ENCODE results near the gene KRTAP10-6. TPM values are rescaled to one million over a fixed set of nuclear protein-coding genes. Genes with fewer than 3 reads are reported as not detected.

Gene KRTAP10-6
- total RNA-seq, 1 experiment from 2014 or later = 0.39 TPM

- intact Hi-C loops (cut with micrococcal nuclease; ENCODE audit: unreplicated experiment) = no loop called here
- no peaks in the 10 kb centered on the region for H3K27me3 ChIP-seq (replicated peaks; ENCODE audit: insufficient read depth, low read depth, low read length, poor library complexity)
- ChIA-PET CTCF (no interaction called here), POLR2A (ENCODE audit: low non-redundant PET) (no interaction called here)
- no peak overlapping the region for H3K4me3 ChIP-seq (ENCODE audit: low read depth, low read length, poor library complexity, severe bottlenecking)
- H3K36me3 ChIP-seq (ENCODE audit: insufficient read depth, low read length, poor library complexity, severe bottlenecking) = no peaks in the 10 kb centered on the region
- TF ChIP-seq EZH2 (IDR thresholded peaks at IDR 0.05; ENCODE audit: borderline replicate concordance, low read depth, low read length, poor library complexity, severe bottlenecking) (no peak), CTCF (conservative IDR thresholded peaks at IDR 0.05; ENCODE audit: low read depth, low read length) (no peak)
- H3K9me3 ChIP-seq (ENCODE audit: low read depth, low read length, poor library complexity, severe bottlenecking) = no peaks in the 10 kb centered on the region
- no peaks in the 10 kb centered on the region for H3K4me1 ChIP-seq (ENCODE audit: insufficient read depth, low read length, poor library complexity, severe bottlenecking)
- no peak for DNase-seq (ENCODE audit: low spot score)
- no TSS peak for BruUV-seq (replicated peaks)
- H3K27ac ChIP-seq (ENCODE audit: low read depth, low read length, poor library complexity, severe bottlenecking) = no peak overlapping the region
Measured at GRCh38 chr21:44572959-44573583, 19.2 kb downstream of the KRTAP10-6 start.

GRCh38 chr21:44571844-44572782, 20.2 kb downstream of the KRTAP10-6 start:
- Histone ChIP-seq H3K27me3 (replicated peaks; ENCODE audit: insufficient read depth, low read depth, low read length, poor library complexity) (no peaks in the 10 kb centered on the region), H3K9me3 (ENCODE audit: low read depth, low read length, poor library complexity, severe bottlenecking) (no peaks in the 10 kb centered on the region), H3K27ac (ENCODE audit: low read depth, low read length, poor library complexity, severe bottlenecking) (no peak overlapping the region), H3K36me3 (ENCODE audit: insufficient read depth, low read length, poor library complexity, severe bottlenecking) (no peaks in the 10 kb centered on the region), H3K4me3 (ENCODE audit: low read depth, low read length, poor library complexity, severe bottlenecking) (no peak overlapping the region), H3K4me1 (ENCODE audit: insufficient read depth, low read length, poor library complexity, severe bottlenecking) (no peaks in the 10 kb centered on the region)
- TF ChIP-seq EZH2 (IDR thresholded peaks at IDR 0.05; ENCODE audit: borderline replicate concordance, low read depth, low read length, poor library complexity, severe bottlenecking) (no peak), CTCF (conservative IDR thresholded peaks at IDR 0.05; ENCODE audit: low read depth, low read length) (no peak)
- CTCF ChIA-PET = no interaction called here
- POLR2A ChIA-PET (ENCODE audit: low non-redundant PET) = no interaction called here
- intact Hi-C loops (cut with micrococcal nuclease; ENCODE audit: unreplicated experiment) = no loop called here
- no TSS peak for BruUV-seq (replicated peaks)
- no peak for DNase-seq (ENCODE audit: low spot score)

- TF ChIP-seq CTCF (conservative IDR thresholded peaks at IDR 0.05; ENCODE audit: low read depth, low read length) (no peak), EZH2 (IDR thresholded peaks at IDR 0.05; ENCODE audit: borderline replicate concordance, low read depth, low read length, poor library complexity, severe bottlenecking) (no peak)
- Histone ChIP-seq H3K9me3 (ENCODE audit: low read depth, low read length, poor library complexity, severe bottlenecking) (no peaks in the 10 kb centered on the region), H3K4me3 (ENCODE audit: low read depth, low read length, poor library complexity, severe bottlenecking) (no peak overlapping the region), H3K27me3 (replicated peaks; ENCODE audit: insufficient read depth, low read depth, low read length, poor library complexity) (no peaks in the 10 kb centered on the region), H3K4me1 (ENCODE audit: insufficient read depth, low read length, poor library complexity, severe bottlenecking) (no peaks in the 10 kb centered on the region), H3K27ac (ENCODE audit: low read depth, low read length, poor library complexity, severe bottlenecking) (no peak overlapping the region), H3K36me3 (ENCODE audit: insufficient read depth, low read length, poor library complexity, severe bottlenecking) (no peaks in the 10 kb centered on the region)
- BruUV-seq (replicated peaks) = no TSS peak
- CTCF ChIA-PET = no interaction called here
- intact Hi-C loops (cut with micrococcal nuclease; ENCODE audit: unreplicated experiment) = no loop called here
- POLR2A ChIA-PET (ENCODE audit: low non-redundant PET) = no interaction called here
- no peak for DNase-seq (ENCODE audit: low spot score)
Measured at GRCh38 chr21:44571296-44571695, 21.0 kb downstream of the KRTAP10-6 start.
